Right lobe of liver (tissue), 6 donors: Measurements from ENCODE around the gene MYO15A. TPM values are rescaled to one million over a fixed set of nuclear protein-coding genes. Genes with fewer than 3 reads are reported as not detected.

ENCODE experiments used
- ATAC-seq, 4 donors: fragments of 200-7000 bp; cut with Tn5 transposase; one replicate each; pipeline ENCODE4 v1.9.1; 2020; ENCODE audit warnings: mild to moderate bottlenecking in 4 of 4, moderate library complexity in 4 of 4
- DNase-seq, 3 donors: peaks; one replicate each; pipeline ENCODE4 v3.0.0-alpha.2; 2020
- H3K27ac ChIP-seq, 3 donors: fragments of 200-600 bp; one replicate each; pipeline ENCODE4 v1.8.0; 2022
- H3K27me3 ChIP-seq, 2 donors: fragments of 200-600 bp; one replicate each; pipeline ENCODE4 v1.8.0; 2022
- H3K36me3 ChIP-seq, 4 donors: fragments of 200-600 bp; sonication (generic) in 1 of 4; one replicate each; pipeline versions ENCODE4 v1.5.1 to v1.8.0; 2017 to 2022; ENCODE audit warnings: control low read depth in 1 of 4
- H3K4me1 ChIP-seq, 4 donors: fragments of 200-600 bp; sonication (generic) in 1 of 4; one replicate each; pipeline versions ENCODE4 v1.5.1 to v1.8.0; 2017 to 2022; ENCODE audit warnings: control low read depth in 1 of 4
- H3K4me3 ChIP-seq, 3 donors: fragments of 200-600 bp; one replicate each; pipeline ENCODE4 v1.8.0; 2022
- H3K9me3 ChIP-seq, 4 donors: fragments of 200-600 bp; sonication (generic) in 1 of 4; one replicate each; pipeline versions ENCODE4 v1.5.1 to v1.8.0; 2017 to 2022; ENCODE audit warnings: control low read depth in 1 of 4
- CTCF ChIP-seq, 4 donors: fragments of 200-600 bp in 3 of 4; fragments of 450-650 bp in 1 of 4; IDR thresholded peaks; one replicate each; pipeline versions ENCODE4 v1.5.1 to v1.8.0; 2016 to 2022; ENCODE audit warnings: antibody characterized with exemption in 4 of 4, mild to moderate bottlenecking in 2 of 4
- POLR2A ChIP-seq: fragments of 450-650 bp; IDR thresholded peaks from one replicate; pipeline ENCODE4 v1.6.1; 2017; ENCODE audit warnings: antibody characterized with exemption, mild to moderate bottlenecking
- WGBS: methylation state at CpG from one replicate; pipeline ENCODE4 v1.1.6; 2018; ENCODE audit warnings: low coverage, low lambda C conversion rate; ENCODE audit not compliant: insufficient coverage; ENCODE audit errors: missing lambda C conversion rate; 5-methylcytosine and 5-hydroxymethylcytosine counted together
- intact Hi-C, 2 donors: fragments of 100-400 bp; cut with DNase I; formaldehyde crosslinking; loops; one replicate each; pipeline versions ENCODE4 v1.11.2 to v1.14.1; 2022
- total RNA-seq, 6 experiments: library from RNA; depleted of rRNA in 2 of 6; stranded (reverse); fragments of >200 nt in 2 of 6; fragmentation: NEBNext Ultra II Directional in 3 of 6; extraction: Animal tissue kit (Norgen Biotek cat#: 25700) in 3 of 6; gene quantifications; one replicate each; pipeline versions ENCODE4 v1.1.0 to v1.2.4, GENCODE V29; 2016 to 2023
- donor health status: DM: no; HTN: yes; CAD: no.
- donor health status: DM: no; HTN: no; CAD: no.
- donor health status: DM: no; HTN: no; CAD: no.
- donor health status: DM: no; HTN: yes; CAD: no.
- donor health status: DM: no; HTN: yes; CAD: no.

The MYO15A gene
- total RNA-seq, 6 experiments from 2014 or later = 0.19 to 6.2 (median 1.5) TPM

DNA sequence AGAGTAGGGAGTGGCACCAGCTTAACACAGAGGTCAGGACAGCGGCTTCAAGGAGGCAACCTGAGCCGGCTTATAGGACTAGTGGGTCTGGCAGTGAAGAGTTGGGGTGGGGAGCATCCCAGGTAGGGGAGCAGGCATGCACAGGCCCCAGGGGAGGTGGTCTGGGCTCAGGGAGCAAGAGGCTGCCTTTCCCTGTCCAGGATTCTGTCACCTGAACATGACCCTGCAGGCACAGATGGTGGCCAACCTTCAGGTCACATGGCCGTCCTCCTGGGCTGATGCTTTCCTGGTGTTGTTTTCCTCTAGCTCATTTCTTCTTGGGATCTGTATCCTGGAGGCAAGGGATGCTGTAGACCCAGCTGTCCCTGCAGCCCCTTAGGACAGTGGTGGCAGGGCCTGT, 3.5 kb upstream of the MYO15A start:
- DNase-seq = peak in 1 of 3 donors; percentile 56
- H3K27me3 ChIP-seq = no peaks in the 10 kb centered on the region
- no CpG with 5 or more reads among the region's 3 CpGs for WGBS
- no peaks in the 10 kb centered on the region for H3K9me3 ChIP-seq
- peak in 3 of 4 donors; percentile 1 to 21 (median 2) for ATAC-seq
- no peak overlapping the region for H3K4me3 ChIP-seq
- H3K36me3 ChIP-seq = peaks cover 0 to 23% (median 7%) of the 10 kb centered on the region in 4 donors
- peaks cover 0 to 3% (median 0%) of the 10 kb centered on the region in 4 donors for H3K4me1 ChIP-seq
- H3K27ac ChIP-seq = no peak overlapping the region
- intact Hi-C loops = no loop called here
- no peak for TF ChIP-seq CTCF (IDR thresholded peaks at IDR 0.05)
- no peak for TF ChIP-seq POLR2A

- H3K27ac ChIP-seq = no peak overlapping the region
- intact Hi-C loops = no loop called here
- DNase-seq = peak in 1 of 3 donors; percentile 50
- no peaks in the 10 kb centered on the region for H3K9me3 ChIP-seq
- H3K36me3 ChIP-seq = peaks cover 0 to 23% (median 4%) of the 10 kb centered on the region in 4 donors
- no peaks in the 10 kb centered on the region for H3K27me3 ChIP-seq
- H3K4me1 ChIP-seq = peaks cover 0 to 6% (median under 1%) of the 10 kb centered on the region in 4 donors
- WGBS = 0% methylated on average over 1 of the region's 6 CpGs
- no peak for ATAC-seq
- H3K4me3 ChIP-seq = no peak overlapping the region
- no peak for TF ChIP-seq POLR2A
- TF ChIP-seq CTCF (IDR thresholded peaks at IDR 0.05) = no peak
These were observed 3.0 kb upstream of the MYO15A start for GRCh38 chr17:18105595-18105994.

GRCh38 chr17:18106211-18106610, 2.3 kb upstream of the MYO15A start:
- peak in 1 of 3 donors; percentile 69 for DNase-seq
- H3K36me3 ChIP-seq = peaks cover 0 to 23% (median 4%) of the 10 kb centered on the region in 4 donors
- 39% methylated on average over 3 of the region's 9 CpGs for WGBS
- intact Hi-C loops = no loop called here
- H3K9me3 ChIP-seq = no peaks in the 10 kb centered on the region
- H3K27ac ChIP-seq = no peak overlapping the region
- no peaks in the 10 kb centered on the region for H3K27me3 ChIP-seq
- TF ChIP-seq CTCF (IDR thresholded peaks at IDR 0.05) (no peak), POLR2A (no peak)
- H3K4me1 ChIP-seq = peaks cover 0 to 12% (median 3%) of the 10 kb centered on the region in 4 donors
- peak in 3 of 4 donors; percentile 1 to 19 (median 1) for ATAC-seq
- H3K4me3 ChIP-seq = no peak overlapping the region

GRCh38 chr17:18107061-18107790, 1.3 kb upstream of the MYO15A start:
- 53% methylated on average over 2 of the region's 14 CpGs for WGBS
- H3K36me3 ChIP-seq = peaks cover 0 to 23% (median 4%) of the 10 kb centered on the region in 4 donors
- ATAC-seq = no peak
- no peak overlapping the region for H3K27ac ChIP-seq
- no peak overlapping the region for H3K4me3 ChIP-seq
- no peak for TF ChIP-seq CTCF (IDR thresholded peaks at IDR 0.05)
- TF ChIP-seq POLR2A = no peak
- H3K27me3 ChIP-seq = no peaks in the 10 kb centered on the region
- DNase-seq = peak in 1 of 3 donors; percentile 48
- H3K9me3 ChIP-seq = no peaks in the 10 kb centered on the region
- peaks cover 0 to 15% (median 3%) of the 10 kb centered on the region in 4 donors for H3K4me1 ChIP-seq
- intact Hi-C loops = no loop called here
